NCI-H146 (cell line): ENCODE measurements around the gene DNAJB2.
"Not testable (repeated sequence)": the region's sequence is repeated elsewhere in the genome, so short reads cannot be mapped to it uniquely, and the experiment has no call there.

Experiments used
- DNase-seq: peaks from one replicate; lab custom pipeline; 2025; lab: John Stamatoyannopoulos, UW

Gene DNAJB2

DNA sequence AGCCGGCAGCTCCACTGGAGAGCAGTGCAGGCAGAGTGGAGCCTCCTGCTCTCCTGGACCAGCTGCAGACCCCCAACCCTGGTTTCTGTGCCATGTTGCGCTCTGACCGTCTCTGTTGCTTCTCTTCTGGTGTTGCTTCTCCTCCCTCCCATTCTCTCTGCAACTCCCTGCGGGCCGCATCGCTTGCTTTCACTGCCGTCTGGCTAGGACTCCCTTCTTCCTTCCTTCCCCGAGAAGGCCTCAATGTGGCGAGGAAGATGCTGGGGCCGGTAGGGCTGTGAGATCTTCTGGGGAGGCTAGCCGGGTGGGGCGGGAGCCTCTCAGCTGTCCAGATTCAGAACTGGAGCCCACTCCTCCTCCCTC lies 6.2 kb downstream of the DNAJB2 start:
- no peak for DNase-seq

DNA sequence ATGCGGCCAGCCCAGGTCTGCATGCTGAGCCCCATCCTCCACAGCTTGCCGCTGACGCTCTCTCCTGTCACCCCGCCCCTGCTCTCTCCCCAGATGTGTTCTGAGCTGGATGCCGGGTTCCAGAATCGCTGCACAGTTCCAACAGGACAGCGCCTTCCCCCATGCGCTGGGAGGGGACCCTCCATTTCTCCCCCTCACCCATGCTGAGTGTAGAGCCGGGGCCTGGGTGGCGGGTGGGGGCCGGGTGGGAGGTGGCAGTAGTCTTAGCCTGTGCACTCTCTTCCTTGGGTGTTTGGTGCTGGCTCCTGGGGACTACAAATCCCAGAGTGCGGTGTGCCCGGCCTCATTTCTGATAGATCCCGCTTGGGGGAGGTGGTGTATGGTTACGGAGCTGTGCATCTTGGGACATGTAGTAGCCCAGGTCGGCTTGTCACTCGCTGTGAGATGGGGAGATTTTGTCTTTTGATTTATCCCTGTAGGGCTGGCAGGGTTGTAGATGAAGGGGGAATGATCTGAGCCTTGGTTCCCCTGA lies 6.8 kb downstream of the DNAJB2 start:
- no peak for DNase-seq

DNA sequence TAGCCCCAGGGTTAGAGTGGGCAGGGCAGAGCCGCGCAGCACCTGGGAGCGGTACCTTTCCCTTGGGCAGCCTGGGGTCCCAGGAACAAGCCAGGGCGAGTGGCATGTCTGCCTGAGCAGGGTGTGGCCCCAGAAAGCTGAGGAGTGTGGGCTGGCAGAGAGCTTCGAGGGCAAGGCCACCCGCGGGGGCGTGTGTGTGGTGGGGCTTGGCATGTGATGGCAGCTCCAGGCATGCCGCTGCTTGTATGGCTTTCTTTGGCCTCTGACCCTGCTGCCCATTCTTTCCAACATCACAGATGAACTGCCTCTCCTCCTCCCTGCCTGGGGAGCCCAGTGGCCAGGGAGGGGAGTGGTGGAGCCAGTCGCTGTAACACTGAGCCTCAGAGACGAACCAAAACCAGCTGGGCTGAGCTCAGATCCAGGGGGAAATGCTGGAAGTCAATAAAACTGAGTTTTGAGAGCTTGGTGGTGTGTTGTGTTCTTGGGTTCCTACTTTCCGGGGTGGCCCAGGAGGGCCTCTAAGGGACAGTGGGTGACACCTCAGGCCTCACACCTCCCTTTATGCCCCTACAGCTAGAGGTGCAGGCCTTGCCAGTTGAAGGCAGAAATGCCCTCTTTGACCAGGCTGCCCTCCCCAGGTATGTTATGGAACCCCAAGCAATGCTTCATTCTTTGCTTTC lies 7.4 kb downstream of the DNAJB2 start:
- no peak for DNase-seq

DNA sequence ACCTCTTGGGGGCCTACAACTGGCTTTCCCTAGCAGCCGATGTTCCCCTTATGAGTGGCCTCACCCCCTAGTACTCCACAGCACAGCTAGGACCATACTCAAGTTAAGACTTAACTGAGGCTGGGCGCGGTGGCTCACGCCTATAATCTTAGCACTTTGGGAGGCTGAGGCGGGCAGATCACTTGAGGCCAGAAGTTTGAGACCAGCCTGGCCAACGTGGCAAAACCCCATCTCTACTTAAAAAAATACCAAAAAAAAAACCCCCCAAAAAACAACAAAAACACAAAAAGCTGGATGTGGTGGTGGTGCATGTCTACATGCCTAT lies 7.9 kb downstream of the DNAJB2 start:
- DNase-seq, result not testable (repeated sequence)

DNA sequence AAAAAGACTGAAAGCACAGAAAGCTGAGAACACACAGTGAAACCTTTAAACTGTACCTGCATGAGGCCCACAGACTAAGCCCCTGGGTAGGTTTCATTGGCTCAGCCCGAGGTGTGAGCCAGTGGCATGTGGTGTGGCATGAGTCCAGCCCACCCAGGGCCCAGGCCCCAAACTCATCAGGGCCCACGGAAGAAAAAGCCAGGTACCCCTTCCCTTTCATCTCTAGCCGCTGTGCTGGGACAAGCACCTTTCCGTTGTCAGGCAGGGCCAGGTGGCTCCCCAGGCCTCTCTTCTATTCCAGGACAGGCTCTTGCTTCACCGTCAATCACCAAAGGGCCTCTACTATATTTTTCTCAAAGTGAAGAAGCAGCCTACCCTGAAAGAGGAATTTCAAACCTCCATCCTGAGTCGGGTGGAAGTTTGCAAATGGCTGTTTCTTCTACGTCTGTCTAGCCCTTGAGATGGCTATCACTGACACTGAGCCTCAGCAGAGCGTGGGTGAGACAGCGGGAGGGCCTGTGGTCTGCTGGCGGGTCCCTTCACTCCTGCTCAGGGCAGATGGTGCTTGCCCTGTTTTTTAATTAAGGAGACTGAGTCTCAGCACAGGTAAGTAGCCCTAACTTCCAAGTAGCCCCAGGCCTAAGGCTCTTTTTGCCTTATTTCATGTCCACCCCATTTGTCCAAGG lies 8.6 kb downstream of the DNAJB2 start:
- DNase-seq, result no peak

DNA sequence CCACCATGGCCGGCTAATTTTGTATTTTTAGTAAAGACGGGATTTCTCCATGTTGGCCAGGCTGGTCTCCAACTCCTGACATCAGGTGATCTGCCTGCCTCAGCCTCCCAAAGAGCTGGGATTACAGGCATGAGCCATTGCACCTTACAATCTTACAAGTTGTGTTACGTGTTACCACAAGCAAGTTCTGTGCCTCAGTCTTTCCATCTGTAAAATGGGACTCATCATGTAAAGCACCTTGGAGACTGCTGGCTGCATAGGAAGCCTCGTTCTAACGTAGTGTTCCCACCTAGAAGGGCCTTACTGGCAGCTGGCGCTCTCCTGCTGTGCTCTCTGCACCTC lies 10.0 kb downstream of the DNAJB2 start:
- DNase-seq, result no peak

DNA sequence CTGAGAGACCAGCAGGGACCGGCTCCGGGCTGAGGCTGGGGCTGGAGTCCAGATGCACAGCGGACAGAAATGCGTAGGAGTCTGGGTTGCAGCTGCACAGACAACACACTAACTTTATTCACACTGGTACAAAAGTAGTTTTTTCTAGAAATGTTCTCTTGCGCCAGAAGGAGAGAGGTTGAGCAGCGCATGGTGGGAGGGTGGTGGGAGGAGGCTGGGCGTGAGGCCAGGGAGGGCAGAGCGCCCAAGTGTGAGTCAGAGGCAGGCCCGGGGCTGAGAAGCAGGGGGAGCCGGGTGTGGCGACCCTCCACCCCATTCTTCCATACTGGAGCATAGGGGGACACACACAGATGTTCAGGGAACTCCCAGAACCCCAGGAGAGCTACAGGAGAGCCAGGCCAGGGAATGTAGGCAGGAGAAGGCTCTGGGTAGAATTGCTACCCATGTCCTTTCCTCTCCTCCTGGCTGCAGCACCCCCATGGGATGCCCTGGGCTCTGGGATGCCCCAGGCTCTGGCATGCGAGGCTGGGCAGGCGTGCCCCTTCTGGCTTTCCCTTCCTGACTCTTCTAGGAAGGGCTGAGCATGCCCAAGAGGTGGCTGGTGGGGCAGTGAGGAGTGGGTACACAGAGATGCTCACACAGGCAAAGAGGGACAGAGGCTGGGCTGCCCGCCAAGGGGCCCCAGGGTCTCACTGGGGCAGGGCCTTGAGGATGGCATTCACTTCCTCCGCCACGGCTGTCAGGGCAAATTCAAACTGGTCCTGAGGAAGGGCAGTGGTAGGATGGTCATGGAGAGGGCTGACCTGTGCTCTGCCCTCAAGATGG lies 10.6 kb downstream of the DNAJB2 start:
- no peak for DNase-seq

DNA sequence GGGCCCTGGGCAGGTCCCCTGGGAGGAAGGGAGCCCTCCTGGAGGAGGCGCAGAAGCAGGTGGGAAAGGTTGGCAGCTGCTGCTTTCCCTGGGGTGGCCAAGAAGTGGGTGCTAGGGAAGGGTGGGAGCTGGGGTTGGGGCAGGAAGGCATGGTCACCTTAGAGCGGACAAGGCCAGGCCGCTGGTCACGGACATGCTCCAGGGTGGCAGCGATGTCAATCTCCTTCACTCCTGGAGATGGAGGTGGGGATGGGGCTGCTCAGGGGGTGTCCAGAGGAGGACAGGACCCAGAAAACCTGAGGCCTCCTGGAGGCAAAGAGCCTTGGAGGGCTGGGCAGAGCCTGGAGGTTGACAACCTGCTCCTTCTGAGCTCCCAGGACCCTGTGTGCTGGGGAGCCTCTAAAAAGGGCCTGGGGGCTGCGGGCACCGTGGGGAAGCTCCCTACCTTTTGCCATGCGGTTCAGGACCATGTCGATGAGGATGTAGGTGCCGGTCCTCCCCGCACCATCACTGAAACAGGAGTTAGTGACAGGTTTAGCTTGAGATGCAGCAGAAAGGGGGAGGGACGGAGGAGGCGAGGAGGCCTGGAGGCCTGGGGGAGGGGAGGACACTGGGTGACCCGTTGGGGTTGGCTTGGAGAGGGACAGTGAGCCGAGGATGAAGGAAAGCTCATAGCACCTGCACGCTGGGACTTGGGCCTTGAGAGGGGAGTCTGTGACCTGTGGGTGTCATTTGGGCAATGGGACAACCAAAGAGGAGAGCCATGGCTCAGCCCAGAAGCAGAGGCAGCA lies 11.4 kb downstream of the DNAJB2 start:
- DNase-seq, result no peak

DNA sequence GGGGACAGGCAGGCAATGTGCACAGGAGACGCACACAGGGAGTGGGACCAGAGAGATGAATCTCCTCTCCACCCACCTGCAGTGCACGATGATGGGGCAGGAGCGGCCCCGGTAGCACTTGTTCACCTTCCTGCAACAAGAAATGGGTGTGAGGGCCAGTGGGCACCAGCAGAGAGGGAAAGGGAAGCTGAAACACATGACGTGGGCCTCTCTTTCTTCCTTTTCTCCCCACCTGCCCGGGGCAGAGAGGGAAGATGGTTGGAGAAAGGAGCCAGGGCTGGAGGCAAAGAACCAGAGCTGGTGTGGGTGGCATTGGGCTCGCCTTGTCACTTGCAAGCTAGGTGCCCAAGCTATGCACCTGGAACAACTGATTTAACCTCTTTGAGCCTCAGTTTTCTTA lies 12.2 kb downstream of the DNAJB2 start:
- no peak for DNase-seq

DNA sequence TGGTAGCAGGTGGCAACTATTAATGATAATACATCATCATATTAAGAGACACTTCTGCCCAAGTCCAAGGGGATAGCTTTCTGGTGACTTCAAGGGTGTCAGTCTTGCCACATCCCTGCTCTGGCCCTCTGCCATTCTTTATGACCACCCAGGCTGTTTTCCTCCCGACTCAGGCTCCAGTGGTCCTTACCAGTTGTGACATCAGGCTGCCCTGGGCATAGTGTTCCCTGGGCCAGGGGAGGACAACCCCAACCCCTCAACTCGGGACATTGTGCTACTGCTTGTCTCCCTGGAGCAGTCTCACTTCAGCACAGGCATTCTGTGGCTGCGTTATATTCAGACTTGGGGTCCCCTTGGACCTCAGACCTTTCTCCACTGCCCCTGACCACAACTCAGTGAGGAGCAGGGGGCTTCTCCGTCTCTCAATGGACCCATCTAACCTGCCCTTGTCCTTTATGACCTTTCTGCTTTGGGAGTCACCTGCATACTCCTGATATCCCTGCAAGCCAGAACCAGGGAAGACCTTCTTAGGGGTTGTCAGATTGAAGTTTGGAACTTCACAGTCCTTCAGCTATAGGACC lies 12.8 kb downstream of the DNAJB2 start:
- no peak for DNase-seq

DNA sequence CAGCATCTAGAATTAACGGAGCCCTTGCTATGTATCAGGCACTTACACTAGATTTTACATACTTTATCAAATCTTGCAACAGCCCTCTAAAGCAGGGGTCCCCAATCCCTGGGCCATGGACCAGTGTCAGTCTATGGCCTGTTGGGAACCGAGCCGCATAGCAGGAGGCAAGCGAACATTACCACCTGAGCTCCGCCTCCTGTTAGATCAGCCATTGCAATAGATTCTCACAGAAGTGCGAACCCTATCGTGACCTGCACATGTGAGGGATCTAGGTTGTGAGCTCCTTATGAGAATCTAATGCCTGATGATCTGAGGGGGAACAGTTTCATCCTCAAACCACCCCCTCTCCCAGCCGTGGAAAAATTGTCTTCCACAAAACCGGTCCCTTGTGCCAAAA lies 13.4 kb downstream of the DNAJB2 start:
- DNase-seq, result no peak

DNA sequence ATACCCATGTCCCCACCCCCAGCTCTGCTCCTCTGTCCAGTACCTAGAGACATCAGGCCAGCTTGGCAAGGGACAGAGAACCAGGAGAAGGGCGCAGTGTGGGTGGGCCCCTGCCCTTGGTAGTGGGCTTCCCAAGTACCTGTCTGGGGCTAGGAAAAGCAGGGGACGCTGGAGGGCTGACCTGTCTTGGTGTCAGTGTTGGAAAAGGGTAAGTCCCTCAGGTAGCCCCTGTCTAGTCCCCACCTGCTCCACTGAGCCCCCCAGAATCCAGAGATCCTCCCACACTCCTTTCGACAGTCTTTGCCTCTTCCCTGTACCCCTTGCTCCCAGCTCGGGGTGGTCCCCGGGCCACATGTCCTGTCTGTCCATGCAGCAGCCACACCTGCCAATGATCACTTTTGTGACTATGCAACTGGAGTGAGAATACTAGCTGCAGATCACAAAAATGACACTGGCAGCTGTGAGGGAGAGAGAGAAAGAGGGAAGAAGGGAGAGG lies 14.6 kb downstream of the DNAJB2 start:
- no peak for DNase-seq

DNA sequence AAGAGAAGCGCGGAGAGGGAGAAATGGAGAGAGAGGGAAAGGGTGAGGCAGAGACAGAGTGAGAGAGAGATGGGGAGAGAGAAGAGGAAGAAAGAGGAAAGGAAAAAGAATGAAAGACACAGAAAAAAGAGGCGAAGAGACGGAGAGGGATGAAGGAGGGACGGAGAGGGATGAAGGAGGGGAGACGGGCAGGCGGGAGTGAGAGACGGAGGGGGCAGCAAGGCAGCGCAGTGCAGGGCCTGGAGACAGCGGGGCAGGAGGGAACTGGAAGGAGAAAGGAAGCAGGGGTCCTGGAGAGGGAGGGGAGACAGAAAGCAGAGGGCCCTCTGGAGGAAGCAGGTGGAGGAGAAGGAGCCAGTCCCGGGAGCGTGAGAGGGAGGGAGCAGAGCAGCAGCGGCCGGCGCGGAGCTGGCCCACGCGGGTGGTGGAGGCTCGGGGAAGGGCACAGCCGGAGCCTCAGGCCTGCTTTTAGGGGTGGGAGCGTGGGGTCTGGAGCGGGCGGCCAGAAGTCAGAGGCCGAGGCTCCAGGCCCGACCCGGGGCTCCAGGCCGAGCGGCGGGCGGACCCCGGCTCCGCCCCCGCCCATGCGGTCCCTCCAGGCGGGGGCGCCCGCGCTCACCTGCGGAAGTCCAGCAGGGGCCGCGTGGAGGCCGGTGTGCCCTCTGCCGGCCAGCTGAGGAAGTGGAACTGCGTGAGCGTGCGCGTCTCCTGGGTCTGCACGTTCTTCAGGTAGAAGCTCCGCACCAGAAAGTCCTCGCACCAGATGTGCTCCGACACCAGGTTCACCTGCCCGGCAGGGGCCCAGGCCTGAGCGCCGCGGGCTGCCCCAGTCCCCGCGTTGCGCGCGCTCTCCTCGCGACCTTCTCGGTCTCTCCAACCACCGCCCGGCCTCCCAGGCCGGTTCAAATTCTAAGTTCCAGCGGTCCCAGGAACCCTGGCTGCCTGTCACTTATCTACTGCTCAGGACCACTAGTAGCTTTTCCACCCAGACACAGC lies 15.5 kb downstream of the DNAJB2 start:
- peak; percentile 78 for DNase-seq

DNA sequence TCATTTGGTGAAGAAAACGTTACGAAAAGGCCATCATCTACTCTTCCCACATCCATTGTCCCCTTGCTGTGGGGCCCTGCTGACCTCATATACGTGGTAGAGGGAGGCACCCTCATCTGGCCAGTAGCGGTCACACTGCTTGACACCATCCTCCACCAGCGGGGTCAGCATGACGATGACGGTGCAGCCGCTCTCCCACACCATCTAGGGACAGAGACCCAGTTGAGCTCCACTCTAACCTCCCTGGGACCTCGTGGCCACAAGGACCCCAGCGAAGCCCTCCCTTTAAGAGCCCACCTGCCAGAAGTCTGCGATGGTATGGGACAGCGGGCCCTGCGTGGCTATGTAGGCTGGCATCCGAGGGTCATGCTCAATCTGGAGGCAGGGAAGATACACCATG lies 17.0 kb downstream of the DNAJB2 start:
- no peak for DNase-seq

DNA sequence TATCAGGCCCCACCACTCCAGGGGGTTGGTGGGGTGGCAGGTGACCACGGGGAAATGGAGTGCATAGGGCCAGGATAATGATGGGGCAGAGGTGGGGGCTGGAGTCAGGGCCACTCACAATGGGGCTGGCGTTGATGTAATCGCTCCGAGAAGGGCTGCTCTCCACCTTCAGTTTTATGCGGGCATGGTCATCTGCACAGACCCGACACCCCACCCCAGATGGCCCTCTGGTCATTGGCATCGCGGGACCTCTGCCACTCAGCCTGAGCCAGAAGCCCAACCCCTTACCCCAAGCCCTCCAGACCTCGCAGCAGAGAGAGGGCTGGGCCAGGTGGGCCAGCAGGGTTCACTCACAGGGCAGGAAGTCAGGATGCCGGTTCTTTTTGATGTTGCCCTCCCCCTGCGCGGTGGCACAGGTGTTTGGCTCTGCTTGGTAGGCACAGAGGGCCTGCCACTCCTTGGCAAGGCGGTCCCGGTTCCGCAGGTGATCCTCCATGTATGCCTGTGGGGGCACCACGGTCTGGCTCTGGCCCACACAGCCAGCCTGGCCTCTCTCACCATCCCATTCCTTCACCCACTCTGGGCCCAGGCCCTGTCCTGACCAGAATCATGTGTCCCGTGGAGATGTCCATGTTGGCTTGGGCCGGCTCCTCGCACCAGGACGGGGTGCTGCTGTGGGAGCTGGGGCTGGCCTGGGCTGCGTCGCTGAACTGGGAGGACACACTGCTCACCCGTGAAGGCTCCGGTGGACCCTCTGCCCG lies 17.6 kb downstream of the DNAJB2 start:
- no peak for DNase-seq

DNA sequence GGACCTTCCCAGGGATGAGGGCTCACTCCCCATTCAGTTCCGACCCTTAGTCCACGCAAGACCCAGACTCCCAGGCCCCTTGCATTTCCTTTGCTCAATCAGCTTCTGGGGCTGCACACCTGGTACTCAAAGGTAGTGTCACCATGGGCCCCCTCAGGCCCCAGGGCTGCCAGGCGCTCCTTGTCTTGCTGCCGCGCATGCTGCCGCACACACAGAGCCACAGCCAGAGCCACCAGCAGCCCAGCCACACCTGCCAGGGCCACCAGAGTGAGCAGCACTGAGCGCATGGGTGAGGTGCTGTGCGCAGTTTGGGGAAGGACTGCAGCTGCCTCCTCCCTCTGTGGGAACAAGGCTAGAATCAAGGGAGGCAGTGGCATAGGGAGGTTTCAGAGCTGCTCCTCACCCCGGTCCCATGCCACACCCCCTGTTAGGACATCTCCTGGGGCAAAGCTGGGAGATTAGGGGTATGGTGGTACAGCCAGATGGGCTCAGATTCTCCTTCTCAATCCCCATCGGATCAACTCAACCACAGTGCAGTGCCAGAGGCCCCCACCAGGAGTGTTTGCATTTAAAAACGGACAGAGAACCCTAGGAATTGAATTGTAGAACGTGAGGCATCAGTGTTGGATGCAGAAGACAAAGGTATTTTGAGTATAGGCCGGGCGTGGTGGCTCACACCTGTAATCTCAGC lies 18.7 kb downstream of the DNAJB2 start:
- DNase-seq, result no peak

DNA sequence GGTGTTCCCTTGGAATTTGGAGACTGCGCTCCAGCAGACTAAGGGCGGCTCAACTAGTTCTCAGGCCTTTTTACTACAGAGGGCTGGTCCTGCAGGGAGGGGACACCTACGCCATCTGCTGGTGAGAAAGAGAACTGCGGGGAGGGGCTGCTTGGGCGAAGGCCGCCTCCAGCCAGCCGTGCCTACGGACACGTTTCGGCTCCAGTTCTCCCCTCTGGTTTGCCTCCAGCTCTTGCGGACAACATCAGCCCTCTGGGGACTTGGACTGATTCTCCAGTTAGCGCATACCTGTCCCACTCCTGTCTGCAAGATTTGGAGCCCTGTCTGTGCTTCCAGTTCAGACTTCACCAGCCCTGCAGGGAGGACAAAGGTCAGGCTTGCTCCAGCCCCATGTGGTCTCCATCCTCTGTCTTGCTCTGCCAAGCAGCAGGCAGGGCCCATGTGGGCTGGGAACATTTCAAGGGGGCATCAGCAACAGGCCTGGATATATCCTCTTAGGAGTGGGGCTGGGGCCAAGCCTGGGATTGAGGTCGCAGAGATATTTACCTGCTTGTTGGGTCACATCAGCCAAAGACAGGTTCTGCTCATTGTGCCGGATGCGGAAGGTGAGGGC lies 19.7 kb downstream of the DNAJB2 start:
- peak; percentile 47 for DNase-seq

DNA sequence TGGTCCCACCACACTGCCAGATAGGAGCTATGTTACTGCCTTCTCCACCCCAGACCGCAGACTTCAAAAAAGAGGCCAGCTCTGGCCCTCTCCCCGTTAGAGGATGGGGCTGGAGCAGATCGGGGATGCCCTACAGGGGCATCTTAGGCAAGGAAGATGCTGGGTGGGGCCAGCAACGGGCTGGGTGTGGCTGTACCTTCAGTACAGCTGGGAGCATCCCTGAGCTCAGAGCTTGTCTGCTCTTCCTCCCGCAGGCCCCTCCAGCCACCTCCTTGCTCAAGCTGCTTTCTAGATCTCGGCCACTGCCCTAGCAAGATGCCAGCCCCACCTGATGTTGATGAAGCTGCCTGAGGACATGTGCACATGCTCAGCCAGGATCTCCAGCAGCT lies 20.2 kb downstream of the DNAJB2 start:
- DNase-seq, result no peak

DNA sequence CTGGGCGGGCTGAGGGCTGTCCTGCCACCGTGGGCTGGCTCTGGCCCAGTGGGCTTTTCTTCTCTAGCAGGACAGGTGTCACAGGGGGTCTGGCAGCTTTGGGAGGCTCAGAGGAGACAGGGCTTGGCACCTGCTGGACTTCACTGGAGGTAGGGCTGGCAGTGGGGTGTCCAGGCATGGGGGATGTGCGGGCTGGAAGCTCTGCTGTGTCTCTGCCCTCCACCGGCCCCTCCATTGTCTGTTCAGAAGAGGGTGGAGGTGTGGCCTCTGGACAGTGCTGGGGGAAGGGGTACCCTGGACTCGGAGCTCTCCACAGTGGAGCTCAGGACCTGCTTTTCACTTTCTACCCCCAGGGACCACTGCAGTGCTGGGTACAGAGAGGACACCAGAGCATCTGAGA lies 20.9 kb downstream of the DNAJB2 start:
- DNase-seq, result no peak
